ENCODE data around the gene ZNF506.
A peak's percentile ranks its signal among the peaks of the same experiment; 100 is the strongest.
"Not testable (repeated sequence)": the region's sequence is repeated elsewhere in the genome, so short reads cannot be mapped to it uniquely, and the experiment has no call there.

The ZNF506 gene

GRCh38 chr19:19781791-19782190 is 39.8 kb downstream of the ZNF506 start:
- not testable (repeated sequence) for DNase-seq (ENCODE audit: low read depth, low spot score)

DNA sequence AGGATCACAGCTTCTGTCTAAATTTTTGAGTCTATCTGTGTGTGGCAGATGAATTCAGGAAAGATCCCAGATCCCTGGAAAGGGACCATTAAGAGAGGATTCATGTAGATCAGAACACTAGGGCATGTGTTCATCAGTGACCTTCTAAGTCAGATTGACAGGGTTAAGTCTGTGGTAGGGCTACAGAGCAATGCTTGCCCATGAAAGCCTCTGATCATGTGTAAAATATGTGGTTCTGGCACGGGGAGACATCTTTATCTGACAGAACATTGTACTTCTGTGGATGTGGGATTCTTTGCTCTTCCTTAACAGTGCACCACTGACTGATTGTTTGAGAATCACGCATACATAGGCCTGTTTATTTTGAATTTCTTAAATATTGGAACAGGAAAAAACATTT is 42.9 kb downstream of the ZNF506 start:
- DNase-seq (ENCODE audit: low read depth, low spot score) = no peak

- no peak for DNase-seq (ENCODE audit: low read depth, low spot score)
Measured at GRCh38 chr19:19777692-19778091, 43.9 kb downstream of the ZNF506 start.

DNA sequence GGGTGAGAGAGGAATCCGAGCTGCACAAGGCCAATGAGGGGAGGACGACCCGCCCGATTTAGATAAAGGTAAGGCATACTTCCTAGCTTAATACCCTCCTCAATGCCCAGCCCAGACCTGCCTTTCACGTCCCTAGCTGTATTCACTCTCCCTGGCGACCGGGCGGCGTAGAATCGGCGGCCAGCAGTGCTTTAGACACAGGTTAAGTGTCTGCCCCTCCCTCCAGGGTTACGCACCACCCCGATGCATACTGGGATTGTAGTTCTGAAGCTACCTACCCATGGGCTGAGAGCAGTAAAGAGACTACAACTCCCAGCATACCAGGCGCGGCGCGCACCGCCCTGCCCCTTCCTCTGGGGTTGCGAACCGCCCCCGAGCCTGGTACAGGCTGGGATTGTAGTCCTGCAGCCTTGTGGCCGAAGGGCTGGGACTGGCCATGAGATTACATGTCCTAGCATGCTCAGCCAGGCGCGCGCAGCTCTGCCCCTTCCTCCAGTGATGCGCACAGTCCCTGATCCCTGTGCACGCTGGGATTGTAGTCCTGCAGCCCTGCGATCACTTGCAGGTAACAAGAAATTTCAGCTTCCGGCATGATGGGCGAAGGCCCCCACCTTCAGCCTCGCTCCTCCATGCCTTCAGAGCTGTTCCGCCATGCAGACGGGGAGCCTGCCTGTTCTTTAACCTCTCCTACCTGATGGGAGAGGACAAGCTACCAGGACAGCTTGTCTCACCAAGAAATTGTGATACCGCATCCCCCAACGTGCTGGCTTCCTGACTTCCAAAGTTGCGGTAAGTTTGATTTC is 45.1 kb downstream of the ZNF506 start:
- peak; percentile 83 for DNase-seq (ENCODE audit: low read depth, low spot score)

DNA sequence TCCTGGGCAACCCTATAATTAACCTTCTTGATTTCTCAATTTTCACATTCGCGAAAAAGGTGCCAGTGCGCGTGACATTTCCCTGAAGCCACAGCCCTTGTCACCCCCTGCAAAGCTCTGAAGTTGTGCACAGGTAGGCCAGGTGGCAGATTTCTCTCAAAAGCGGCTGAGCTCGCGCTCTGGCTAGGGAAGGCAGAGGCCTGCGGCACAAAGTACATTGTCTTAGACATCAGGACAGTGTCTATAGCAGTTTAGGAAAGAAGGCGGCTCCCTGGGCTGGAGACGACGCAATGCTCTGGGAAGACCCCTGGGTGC is 45.7 kb downstream of the ZNF506 start:
- no peak for DNase-seq (ENCODE audit: low read depth, low spot score)

GRCh38 chr19:19774354-19775033 is 47.1 kb downstream of the ZNF506 start:
- no peak for DNase-seq (ENCODE audit: low read depth, low spot score)

GRCh38 chr19:19771963-19772362 is 49.6 kb downstream of the ZNF506 start:
- DNase-seq (ENCODE audit: low read depth, low spot score) = not testable (repeated sequence)

DNA sequence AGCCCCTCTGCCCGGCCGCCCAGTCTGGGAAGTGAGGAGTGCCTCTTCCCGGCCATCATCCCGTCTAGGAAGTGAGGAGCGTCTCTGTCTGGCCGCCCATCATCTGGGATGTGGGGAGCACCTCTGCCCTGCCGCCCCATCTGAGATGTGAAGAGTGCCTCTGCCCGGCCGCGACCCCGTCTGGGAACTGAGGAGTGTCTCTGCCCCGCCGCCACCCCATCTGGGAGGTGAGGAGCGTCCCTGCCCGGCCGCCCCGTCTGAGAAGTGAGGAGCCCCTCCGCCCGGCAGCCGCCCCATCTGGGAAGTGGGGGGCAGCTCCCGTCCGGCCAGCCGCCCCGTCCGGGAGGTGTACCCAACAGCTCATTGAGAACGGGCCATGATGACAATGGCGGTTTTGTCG is 51.6 kb downstream of the ZNF506 start:
- not testable (repeated sequence) for DNase-seq (ENCODE audit: low read depth, low spot score)

DNA sequence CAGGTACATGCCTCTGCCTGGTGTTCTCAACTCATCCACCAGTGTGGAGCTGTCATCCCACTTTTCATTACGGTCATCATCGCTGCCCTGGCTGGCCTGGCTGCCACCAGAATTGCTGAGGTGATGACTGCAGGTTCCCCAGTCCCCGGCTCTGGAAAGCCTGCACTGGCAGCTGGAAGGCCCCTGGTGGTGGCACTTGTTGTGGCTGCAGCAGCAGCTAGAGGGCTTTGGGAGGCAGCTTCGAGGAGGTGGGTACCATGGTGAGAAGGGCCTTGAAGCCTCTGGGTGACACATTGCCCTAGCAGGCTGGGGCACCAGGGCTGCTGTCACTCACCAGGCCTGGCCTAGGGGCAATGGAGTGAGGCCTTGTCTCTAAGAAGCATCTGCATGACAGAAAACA is 63.4 kb downstream of the ZNF506 start:
- DNase-seq (ENCODE audit: low read depth, low spot score) = no peak

- no peak for DNase-seq (ENCODE audit: low read depth, low spot score)
Measured at GRCh38 chr19:19752760-19753403, 68.7 kb downstream of the ZNF506 start.

DNA sequence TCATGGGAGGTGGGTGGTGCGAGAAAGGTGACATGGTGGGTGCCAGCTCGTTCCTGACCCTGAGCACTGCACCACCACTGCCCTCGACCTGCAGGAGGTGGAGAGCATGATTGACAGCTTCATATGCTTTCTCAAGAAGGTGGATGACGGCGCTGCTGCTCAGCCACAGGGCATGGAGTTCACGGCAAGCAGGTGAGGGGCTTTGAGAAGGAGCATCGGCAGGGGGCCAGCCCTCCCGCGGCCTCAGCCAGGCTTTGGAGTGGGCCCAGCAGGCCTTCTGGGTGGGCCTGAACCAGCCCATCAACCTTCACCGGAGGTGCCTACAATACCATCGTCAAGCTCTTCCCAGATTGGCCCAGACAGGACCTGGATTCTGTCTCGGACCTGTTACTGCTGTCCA is 69.7 kb downstream of the ZNF506 start:
- DNase-seq (ENCODE audit: low read depth, low spot score) = no peak

DNA sequence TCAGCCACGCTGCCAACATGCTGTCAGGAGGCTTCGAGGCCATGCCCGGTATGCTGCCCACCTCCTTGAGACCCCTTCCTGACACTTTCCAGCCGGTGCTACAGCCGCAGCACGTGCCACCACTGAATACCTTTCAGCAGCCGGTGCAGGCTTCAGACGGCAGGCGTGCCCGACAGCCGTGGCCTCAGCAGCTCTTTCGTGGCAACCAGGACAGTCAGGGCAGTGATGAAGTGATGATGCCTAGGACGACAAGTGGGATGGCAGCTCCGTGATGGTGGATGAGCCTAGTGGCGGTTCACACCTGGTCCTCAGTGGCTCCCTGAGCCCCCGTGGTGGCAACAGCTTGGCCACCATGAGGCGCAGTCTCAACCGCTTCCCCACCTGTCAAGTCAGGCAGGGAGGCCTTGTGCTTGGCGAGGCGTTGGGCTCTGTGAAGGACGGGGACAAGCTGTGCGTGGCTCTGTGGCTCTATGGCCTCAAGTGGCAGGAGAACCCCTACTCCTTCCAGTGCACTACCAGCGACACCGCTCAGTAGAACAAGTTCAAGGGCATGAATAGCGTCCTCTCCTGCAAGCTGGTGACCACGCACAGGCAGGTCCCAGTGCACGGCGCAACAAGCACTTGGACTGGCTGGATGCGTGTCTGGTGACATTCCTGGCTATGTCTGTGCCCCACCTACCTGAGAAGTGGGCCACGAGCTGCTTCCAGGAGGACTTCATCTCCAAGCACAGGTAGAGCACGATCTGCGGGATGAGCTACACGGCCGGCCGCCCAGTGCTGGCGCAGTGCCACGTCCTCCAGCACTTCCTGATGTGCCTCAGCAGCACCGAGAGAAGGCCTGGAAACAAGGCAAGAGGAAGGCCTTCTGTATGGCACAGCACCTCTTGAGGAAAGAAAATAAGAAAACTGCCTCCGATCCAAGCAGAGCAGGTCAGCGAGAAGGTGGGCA is 70.4 kb downstream of the ZNF506 start:
- DNase-seq (ENCODE audit: low read depth, low spot score) = no peak

GRCh38 chr19:19749908-19750841 is 71.4 kb downstream of the ZNF506 start:
- DNase-seq (ENCODE audit: low read depth, low spot score) = no peak

GRCh38 chr19:19749117-19749907 is 72.2 kb downstream of the ZNF506 start:
- DNase-seq (ENCODE audit: low read depth, low spot score) = no peak

- no peak for DNase-seq (ENCODE audit: low read depth, low spot score)
Measured at GRCh38 chr19:19748249-19748938, 73.2 kb downstream of the ZNF506 start.

DNA sequence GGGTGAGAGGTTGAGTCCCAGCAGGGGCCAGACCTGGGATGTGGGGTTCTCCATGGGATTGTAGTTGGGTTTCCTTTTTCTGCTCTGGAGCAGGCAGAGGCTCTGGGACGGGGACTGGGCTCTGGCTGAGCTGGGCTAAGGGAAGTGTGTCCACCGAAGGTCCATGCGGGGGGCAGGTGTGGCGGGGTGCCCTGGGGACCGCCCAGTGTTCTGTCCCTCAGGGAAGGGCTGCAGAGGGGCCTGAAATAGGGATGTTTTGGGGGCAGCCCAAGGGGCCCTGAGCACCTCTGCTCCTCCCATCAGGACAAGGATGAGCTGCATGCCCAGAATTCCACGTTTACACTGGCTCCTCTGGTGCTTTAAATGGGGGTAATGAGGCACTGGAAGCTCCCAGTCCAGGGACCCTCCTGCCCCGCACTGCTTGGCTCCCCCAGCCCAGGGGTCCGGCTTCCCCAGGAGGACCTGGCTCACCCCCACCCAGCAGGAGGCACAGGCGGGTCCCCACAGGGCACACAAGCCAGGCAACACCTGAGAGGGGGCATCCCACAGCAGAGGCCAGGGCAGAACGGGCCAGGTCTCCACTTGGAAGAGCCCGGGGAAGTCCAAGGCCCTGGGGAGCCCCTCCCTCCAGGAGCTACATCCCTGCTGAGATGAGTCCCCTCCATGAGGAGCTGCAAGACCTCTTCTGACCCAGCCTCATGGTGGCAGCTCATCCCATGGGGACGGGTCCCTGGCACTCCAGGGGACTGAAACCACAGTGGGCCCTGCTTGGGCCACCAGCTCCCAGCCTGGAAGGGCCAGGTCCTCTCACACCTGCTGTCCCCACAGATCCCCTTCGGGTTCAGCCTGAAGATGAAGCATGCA is 74.0 kb downstream of the ZNF506 start:
- DNase-seq (ENCODE audit: low read depth, low spot score) = no peak

GRCh38 chr19:19746286-19747213 is 75.0 kb downstream of the ZNF506 start:
- DNase-seq (ENCODE audit: low read depth, low spot score) = no peak
